NB4 (cell line): ENCODE data around the gene CXCL1.

Source experiments
- POLR2A ChIP-seq: IDR thresholded peaks from 2 replicates; pipeline ENCODE4 v1.6.1; 2011; ENCODE audit warnings: mild to moderate bottlenecking; ENCODE audit not compliant: insufficient read length; ENCODE audit errors: extremely low read depth
- TF ChIP-seq, protein P1 (sequence below): IDR thresholded peaks from one replicate; pipeline ENCODE4 v1.5.1; 2012; ENCODE audit warnings: low read depth, low read length

DNA sequence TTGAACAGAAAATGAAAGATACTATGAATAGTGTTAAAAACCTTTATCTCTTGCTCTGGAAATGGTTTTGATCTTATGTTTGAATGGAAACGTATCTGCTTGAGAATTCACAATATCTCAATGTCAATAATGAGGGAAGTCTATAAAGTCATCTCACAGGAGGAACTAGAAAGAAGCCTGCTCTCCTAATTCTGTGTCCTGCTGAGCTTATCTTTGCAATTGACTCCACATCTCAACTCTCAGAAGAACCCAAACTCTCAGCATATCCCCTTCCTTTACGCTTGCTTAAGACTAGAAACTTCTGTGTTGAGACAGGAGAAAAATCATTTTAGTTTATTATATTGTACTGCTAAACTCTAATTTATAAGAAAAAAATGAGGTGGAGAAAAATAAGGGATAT is 24.4 kb upstream of the CXCL1 start:
- TF ChIP-seq, protein P1, sequence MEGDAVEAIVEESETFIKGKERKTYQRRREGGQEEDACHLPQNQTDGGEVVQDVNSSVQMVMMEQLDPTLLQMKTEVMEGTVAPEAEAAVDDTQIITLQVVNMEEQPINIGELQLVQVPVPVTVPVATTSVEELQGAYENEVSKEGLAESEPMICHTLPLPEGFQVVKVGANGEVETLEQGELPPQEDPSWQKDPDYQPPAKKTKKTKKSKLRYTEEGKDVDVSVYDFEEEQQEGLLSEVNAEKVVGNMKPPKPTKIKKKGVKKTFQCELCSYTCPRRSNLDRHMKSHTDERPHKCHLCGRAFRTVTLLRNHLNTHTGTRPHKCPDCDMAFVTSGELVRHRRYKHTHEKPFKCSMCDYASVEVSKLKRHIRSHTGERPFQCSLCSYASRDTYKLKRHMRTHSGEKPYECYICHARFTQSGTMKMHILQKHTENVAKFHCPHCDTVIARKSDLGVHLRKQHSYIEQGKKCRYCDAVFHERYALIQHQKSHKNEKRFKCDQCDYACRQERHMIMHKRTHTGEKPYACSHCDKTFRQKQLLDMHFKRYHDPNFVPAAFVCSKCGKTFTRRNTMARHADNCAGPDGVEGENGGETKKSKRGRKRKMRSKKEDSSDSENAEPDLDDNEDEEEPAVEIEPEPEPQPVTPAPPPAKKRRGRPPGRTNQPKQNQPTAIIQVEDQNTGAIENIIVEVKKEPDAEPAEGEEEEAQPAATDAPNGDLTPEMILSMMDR, result no peak
- no peak for TF ChIP-seq POLR2A
